CMK (cell line): ENCODE data around the gene ROBO4.

ENCODE experiments used
- DNase-seq: peaks from one replicate; pipeline ENCODE4 v3.0.0-alpha.2; 2010; ENCODE audit warnings: low read depth

ROBO4 gene

GRCh38 chr11:124840666-124841065 lies 57.0 kb downstream of the ROBO4 start:
- DNase-seq: no peak

GRCh38 chr11:124839972-124840621 lies 57.6 kb downstream of the ROBO4 start:
- no peak for DNase-seq

- DNase-seq: no peak
Measured at GRCh38 chr11:124839128-124839971, 58.3 kb downstream of the ROBO4 start.

GRCh38 chr11:124838805-124839127 lies 58.9 kb downstream of the ROBO4 start:
- DNase-seq: no peak

- peak; percentile 55 for DNase-seq
Measured at GRCh38 chr11:124837491-124837856, 60.2 kb downstream of the ROBO4 start.

GRCh38 chr11:124835918-124836317 lies 61.7 kb downstream of the ROBO4 start:
- no peak for DNase-seq

- DNase-seq: no peak
Measured at GRCh38 chr11:124834526-124835180, 63.0 kb downstream of the ROBO4 start.
